Adrenal gland (tissue), 5 donors: ENCODE results near the gene IDH2.

Source experiments
- CTCF ChIP-seq, 6 experiments: fragments of 450-650 bp in 4 of 6; fragments of 200-600 bp in 2 of 6; sonication (generic) in 1 of 6; IDR thresholded peaks; 1 replicate in 5 of 6; 2 replicates in 1 of 6; pipeline versions ENCODE4 v1.5.1 to v1.8.0; 2016 to 2021; ENCODE audit warnings: antibody characterized with exemption in 6 of 6, mild to moderate bottlenecking in 2 of 6, moderate library complexity in 1 of 6
- POLR2A ChIP-seq, 2 donors: fragments of 450-650 bp; IDR thresholded peaks; one replicate each; pipeline ENCODE4 v1.6.1; 2017; ENCODE audit warnings: antibody characterized with exemption in 2 of 2, mild to moderate bottlenecking in 2 of 2, moderate library complexity in 1 of 2
- donor health status: DM: no; HTN: no; CAD: no.

- no peak for TF ChIP-seq POLR2A (IDR thresholded peaks at IDR 0.05)
- TF ChIP-seq CTCF (IDR thresholded peaks at IDR 0.05), result no peak
Observed at GRCh38 chr15:90067953-90068606, 34.2 kb downstream of the IDH2 start.
